Measurements from ENCODE around the gene PNMA6F.

The PNMA6F gene

DNA sequence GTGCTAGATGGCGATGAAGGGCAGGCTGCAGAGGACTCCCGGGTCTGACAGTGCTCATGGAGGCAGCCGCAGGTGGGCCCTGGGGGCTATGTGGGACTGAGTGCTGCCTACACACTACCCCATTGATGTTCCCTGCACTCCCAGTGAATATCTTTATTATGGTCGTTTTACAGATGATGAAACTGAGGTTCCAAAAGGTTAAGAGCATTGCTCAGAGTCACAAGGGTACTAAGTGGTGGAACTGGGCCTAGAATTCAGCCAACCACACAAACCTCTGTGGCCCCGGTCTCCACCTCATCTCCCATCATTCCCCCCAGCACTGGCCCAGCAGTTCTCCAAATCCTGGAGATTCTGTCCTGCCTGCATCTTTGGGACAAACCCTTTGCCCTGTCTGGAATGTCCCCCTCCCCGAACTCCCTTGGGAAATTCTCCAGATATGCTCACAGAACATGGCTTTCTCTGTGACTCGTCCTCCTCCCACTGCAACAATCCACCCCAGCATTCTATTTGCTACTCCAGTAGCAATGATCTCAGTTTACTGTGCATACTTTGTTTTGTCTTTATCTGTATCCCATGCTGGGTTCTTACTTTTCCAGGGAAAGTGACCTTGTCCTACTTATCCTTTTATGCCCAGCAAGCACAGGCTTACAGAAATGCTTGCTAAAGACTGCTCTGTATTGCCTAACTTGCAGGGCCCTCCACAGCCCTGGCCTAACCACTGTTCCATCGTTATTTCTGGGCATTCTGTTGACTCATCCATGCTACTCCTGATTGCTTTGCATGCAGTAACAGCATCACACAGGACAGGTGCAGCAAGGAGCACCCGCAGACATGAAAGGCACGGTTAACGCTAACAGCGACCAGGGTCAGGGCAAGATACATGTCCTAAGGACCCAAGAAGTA is 14.0 kb downstream of the PNMA6F start:
- no peak for DNase-seq (ENCODE audit: low read depth)
- no peak for TF ChIP-seq CTCF (conservative IDR thresholded peaks at IDR 0.05; ENCODE audit: low read depth, low read length)

GRCh38 chrX:153306527-153307115 is 14.9 kb downstream of the PNMA6F start:
- DNase-seq (ENCODE audit: low read depth) = no peak
- H3K4me3 ChIP-seq (ENCODE audit: low read length) = no peak overlapping the region
- no peak for TF ChIP-seq CTCF (conservative IDR thresholded peaks at IDR 0.05; ENCODE audit: low read depth, low read length)

More for the DNA sequence above, 14.0 kb downstream of the PNMA6F start:
- no peak overlapping the region for H3K4me3 ChIP-seq (ENCODE audit: low read length)

GRCh38 chrX:153305972-153306371 is 15.6 kb downstream of the PNMA6F start:
- no peak overlapping the region for H3K4me3 ChIP-seq (ENCODE audit: low read length)
- no peak for DNase-seq (ENCODE audit: low read depth)
- TF ChIP-seq CTCF (conservative IDR thresholded peaks at IDR 0.05; ENCODE audit: low read depth, low read length) = no peak

DNA sequence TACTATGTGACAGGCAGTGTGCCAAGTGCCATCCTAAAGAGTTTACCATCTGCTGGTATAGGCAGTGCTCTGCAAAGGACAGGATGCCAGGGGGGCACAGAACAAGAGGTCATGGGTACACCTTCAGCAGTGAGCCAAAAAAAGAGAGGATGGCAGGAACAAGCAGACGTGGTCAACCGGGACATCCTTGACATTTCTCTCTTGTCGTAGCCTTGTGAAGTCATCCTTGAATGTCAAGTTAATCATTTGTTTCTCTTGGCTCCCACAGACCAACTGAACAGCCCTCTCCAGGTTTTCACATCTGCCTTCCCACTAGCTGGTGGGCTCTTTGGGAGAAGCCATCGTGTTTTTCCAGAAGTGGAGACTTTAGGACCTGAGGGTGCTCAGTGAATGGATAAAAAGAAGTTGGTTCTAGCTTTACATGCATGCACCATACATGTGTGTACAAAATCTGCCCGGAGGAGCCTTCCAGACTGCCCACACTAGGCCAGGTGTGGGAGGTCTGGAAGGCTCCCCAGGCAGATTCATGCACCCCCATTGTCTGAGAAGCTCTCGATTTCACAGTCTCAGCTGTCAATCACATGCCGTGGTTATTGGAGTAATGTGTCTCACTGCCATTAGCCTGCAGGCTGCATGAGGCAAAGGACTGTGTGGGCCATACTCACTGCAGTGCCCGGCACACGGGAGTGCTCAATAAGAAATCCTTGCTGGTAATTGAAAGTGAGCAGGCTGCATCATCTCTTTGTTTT is 16.4 kb downstream of the PNMA6F start:
- no peak for TF ChIP-seq CTCF (conservative IDR thresholded peaks at IDR 0.05; ENCODE audit: low read depth, low read length)
- no peak overlapping the region for H3K4me3 ChIP-seq (ENCODE audit: low read length)
- no peak for DNase-seq (ENCODE audit: low read depth)

DNA sequence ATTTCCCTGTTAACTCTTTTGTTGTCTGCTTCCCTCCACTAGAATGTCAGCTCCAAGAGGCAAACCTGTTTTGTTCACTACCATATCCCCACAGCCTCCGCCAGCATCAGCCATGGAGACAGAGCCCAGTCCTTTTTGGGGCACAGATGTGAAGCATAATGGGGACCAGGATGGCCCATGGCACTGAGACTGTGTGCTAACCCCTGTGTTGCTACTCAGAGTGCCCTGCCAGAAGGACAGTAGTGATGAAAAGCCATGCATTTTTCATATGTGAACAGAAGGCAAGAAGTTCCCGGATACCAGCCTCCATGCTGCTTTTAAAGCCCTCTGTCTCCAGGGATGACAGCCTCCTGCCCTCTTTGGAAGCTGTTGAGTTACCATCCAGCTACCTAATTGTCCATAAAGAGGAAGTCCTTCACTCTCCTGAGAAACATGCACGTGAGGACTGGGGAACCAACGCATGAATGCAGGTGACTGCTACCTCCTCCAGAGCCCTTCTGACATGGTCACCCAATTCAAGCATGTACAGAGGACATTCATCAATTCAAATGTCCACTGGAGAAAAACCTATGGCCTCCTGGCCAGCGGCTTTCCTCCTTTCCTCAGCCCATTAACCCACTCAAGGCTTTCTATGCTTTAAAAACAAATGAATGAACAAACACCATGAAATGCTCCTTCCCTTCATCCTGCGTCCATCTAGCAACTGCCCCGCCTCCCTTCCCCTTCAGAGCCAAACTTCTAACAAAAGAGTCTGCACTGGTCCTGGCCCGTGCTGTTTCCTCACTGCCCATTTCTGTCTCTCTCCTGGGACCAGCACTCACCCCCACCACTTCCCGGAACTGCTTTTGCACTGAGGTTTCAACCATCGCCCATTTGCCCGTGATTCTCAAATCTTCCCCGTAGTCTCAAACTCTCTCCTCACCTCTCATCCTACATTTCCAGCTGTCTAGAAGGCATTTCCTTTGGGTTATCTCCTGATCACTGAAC is 18.0 kb downstream of the PNMA6F start:
- TF ChIP-seq CTCF (conservative IDR thresholded peaks at IDR 0.05; ENCODE audit: low read depth, low read length) = no peak
- no peak overlapping the region for H3K4me3 ChIP-seq (ENCODE audit: low read length)
- no peak for DNase-seq (ENCODE audit: low read depth)

DNA sequence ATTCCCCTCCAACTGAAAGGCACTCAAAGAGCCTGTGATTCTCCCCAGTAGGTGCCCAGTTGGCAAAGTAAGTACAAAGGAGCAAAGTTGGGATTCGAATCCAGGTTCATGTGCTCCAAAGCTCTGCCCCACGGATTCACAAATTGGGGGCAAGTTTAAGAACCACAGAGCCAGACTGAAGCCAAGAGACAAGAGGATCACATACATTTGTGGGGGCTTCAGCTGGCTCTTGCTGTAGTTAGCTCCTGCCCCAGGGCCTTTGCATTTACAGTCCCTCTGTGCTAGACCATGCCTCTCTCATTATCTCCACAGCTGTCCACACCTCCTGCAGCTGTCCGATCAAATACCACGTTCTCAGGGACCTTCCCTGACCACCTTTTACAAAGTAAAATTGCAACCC is 18.8 kb downstream of the PNMA6F start:
- no peak for DNase-seq (ENCODE audit: low read depth)
- no peak for TF ChIP-seq CTCF (conservative IDR thresholded peaks at IDR 0.05; ENCODE audit: low read depth, low read length)
- no peak overlapping the region for H3K4me3 ChIP-seq (ENCODE audit: low read length)
